C4-2B (cell line): ENCODE measurements around the gene DLG2.

ENCODE experiments used
- ZFX ChIP-seq: fragments of 450-650 bp; IDR thresholded peaks from 2 replicates; pipeline ENCODE4 v1.6.1; 2017
- TF ChIP-seq, protein P1 (sequence below): fragments of 450-650 bp; conservative IDR thresholded peaks from 2 replicates; pipeline ENCODE4 v1.5.1; 2017; ENCODE audit warnings: mild to moderate bottlenecking

DNA sequence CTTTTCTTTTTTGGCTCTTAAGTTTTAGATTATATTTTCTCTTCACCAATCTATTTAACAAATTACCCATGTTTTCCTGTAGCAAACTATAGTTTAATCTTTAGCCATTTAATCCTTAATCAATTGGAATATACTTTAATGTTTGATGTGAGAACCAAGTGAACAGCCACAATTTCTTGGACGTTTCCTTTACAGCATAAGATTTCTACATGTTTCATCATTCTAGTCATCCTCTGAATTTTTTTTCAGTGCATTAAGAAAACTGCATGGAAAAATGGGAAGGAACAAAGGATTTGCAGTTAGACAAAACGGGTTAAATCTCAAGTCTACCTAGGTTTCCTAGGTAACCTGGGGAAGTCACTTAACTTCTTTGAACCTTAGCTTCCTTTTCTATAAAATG is 1833.8 kb downstream of the DLG2 start:
- TF ChIP-seq, protein P1, sequence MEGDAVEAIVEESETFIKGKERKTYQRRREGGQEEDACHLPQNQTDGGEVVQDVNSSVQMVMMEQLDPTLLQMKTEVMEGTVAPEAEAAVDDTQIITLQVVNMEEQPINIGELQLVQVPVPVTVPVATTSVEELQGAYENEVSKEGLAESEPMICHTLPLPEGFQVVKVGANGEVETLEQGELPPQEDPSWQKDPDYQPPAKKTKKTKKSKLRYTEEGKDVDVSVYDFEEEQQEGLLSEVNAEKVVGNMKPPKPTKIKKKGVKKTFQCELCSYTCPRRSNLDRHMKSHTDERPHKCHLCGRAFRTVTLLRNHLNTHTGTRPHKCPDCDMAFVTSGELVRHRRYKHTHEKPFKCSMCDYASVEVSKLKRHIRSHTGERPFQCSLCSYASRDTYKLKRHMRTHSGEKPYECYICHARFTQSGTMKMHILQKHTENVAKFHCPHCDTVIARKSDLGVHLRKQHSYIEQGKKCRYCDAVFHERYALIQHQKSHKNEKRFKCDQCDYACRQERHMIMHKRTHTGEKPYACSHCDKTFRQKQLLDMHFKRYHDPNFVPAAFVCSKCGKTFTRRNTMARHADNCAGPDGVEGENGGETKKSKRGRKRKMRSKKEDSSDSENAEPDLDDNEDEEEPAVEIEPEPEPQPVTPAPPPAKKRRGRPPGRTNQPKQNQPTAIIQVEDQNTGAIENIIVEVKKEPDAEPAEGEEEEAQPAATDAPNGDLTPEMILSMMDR = no peak
- TF ChIP-seq ZFX = no peak
